Dedifferentiated amniotic fluid mesenchymal stem cell (primary cell): ENCODE measurements around the gene HLA-F.

ENCODE experiments used
- DNase-seq: peaks from one replicate; pipeline ENCODE4 v3.0.0-alpha.2; 2016; ENCODE audit errors: extremely low spot score

Gene HLA-F

GRCh38 chr6:29744131-29744530 lies 20.9 kb downstream of the HLA-F start:
- no peak for DNase-seq

GRCh38 chr6:29744621-29745020 lies 21.4 kb downstream of the HLA-F start:
- DNase-seq, result no peak

- no peak for DNase-seq
Observed at GRCh38 chr6:29745386-29745785, 22.2 kb downstream of the HLA-F start.

GRCh38 chr6:29745855-29746449 lies 22.7 kb downstream of the HLA-F start:
- DNase-seq, result no peak

GRCh38 chr6:29746846-29747687 lies 23.8 kb downstream of the HLA-F start:
- DNase-seq, result no peak

GRCh38 chr6:29747688-29748250 lies 24.5 kb downstream of the HLA-F start:
- no peak for DNase-seq

- DNase-seq, result peak; percentile 75
Observed at GRCh38 chr6:29748391-29749307, 25.4 kb downstream of the HLA-F start.

- DNase-seq, result no peak
Observed at GRCh38 chr6:29749308-29749662, 26.1 kb downstream of the HLA-F start.

- DNase-seq, result no peak
Observed at GRCh38 chr6:29749668-29750067, 26.4 kb downstream of the HLA-F start.

GRCh38 chr6:29750709-29751108 lies 27.5 kb downstream of the HLA-F start:
- no peak for DNase-seq

GRCh38 chr6:29751480-29751879 lies 28.2 kb downstream of the HLA-F start:
- no peak for DNase-seq

GRCh38 chr6:29752451-29753308 lies 29.4 kb downstream of the HLA-F start:
- peak; percentile 84 for DNase-seq

- DNase-seq, result no peak
Observed at GRCh38 chr6:29753309-29753644, 30.0 kb downstream of the HLA-F start.

GRCh38 chr6:29755295-29755871 lies 32.1 kb downstream of the HLA-F start:
- no peak for DNase-seq

GRCh38 chr6:29757282-29757681 lies 34.0 kb downstream of the HLA-F start:
- no peak for DNase-seq

GRCh38 chr6:29757701-29758293 lies 34.6 kb downstream of the HLA-F start:
- DNase-seq, result no peak

GRCh38 chr6:29758761-29759160 lies 35.5 kb downstream of the HLA-F start:
- DNase-seq, result no peak

- no peak for DNase-seq
Observed at GRCh38 chr6:29759457-29759856, 36.2 kb downstream of the HLA-F start.

GRCh38 chr6:29760328-29760727 lies 37.1 kb downstream of the HLA-F start:
- no peak for DNase-seq

- DNase-seq, result no peak
Observed at GRCh38 chr6:29762051-29762450, 38.8 kb downstream of the HLA-F start.
